ENCODE data around the gene SIAH2. TPM values are rescaled to one million over a fixed set of nuclear protein-coding genes. Genes with fewer than 3 reads are reported as not detected.

SIAH2 gene
- polyA plus RNA-seq, 3 donors, result 24.6 to 43.5 (median 28.2) TPM

- Histone ChIP-seq H3K27ac (ENCODE audit: low read depth in 1 of 2, low read length in 2 of 2) (no peak overlapping the region), H4K20me1 (ENCODE audit: insufficient read depth, low read length) (no peaks in the 10 kb centered on the region), H2AFZ (ENCODE audit: insufficient read depth, low read depth, low read length, poor library complexity, severe bottlenecking) (no peak overlapping the region), H3K27me3 (ENCODE audit: control insufficient read depth in 2 of 2, insufficient read depth in 2 of 2, low read length in 2 of 2) (no peaks in the 10 kb centered on the region), H3K9ac (ENCODE audit: insufficient read depth, low read length, poor library complexity, severe bottlenecking) (no peak overlapping the region), H3K36me3 (replicated peaks in 1 of 2; ENCODE audit: control insufficient read depth in 1 of 2, insufficient read depth in 2 of 2, low read length in 2 of 2) (no peaks in the 10 kb centered on the region), H3K79me2 (ENCODE audit: insufficient read depth, low read length) (peaks cover 25% of the 10 kb centered on the region), H3K4me2 (replicated peaks; ENCODE audit: extremely low read depth, low read length, poor library complexity, severe bottlenecking) (peak overlapping the region; percentile 79), H3K4me1 (ENCODE audit: control insufficient read depth in 1 of 2, insufficient read depth in 2 of 2, low read length in 2 of 2) (peaks cover 29 to 30% of the 10 kb centered on the region in 2 donors), H3K4me3 (replicated peaks in 1 of 3; ENCODE audit: low read depth in 2 of 3, low read length in 3 of 3) (no peak overlapping the region), H3K9me3 (replicated peaks in 1 of 2; ENCODE audit: control insufficient read depth in 1 of 2, insufficient read depth in 1 of 2, low read length in 2 of 2) (no peaks in the 10 kb centered on the region)
- Mint-ChIP-seq H3K36me3 (no peaks in the 10 kb centered on the region), H3K4me3 (no peak overlapping the region), H3K4me1 (peaks cover 28% of the 10 kb centered on the region), H3K9me3 (no peaks in the 10 kb centered on the region), H3K27me3 (ENCODE audit: low read depth in 3 of 3) (peaks cover 0 to 4% (median 3%) of the 10 kb centered on the region in 3 donors), H3K27ac (no peak overlapping the region)
- no peak for DNase-seq
- no CpG with 5 or more reads among the region's 2 CpGs for WGBS (ENCODE audit: insufficient coverage)
- intact Hi-C loops (cut with micrococcal nuclease), result loop anchor here (5.0 to 10.0 kb wide), 4 partner anchors 160 to 360 kb away; partner anchors contain the start of genes EIF2A (in 2 of the 2), SELENOT (in 2 of the 2), SERP1 (in 2 of the 2) and TSC22D2 (in 1 of the 2)
- TF ChIP-seq CTCF (IDR thresholded peaks at IDR 0.05), result no peak
These were observed 2.0 kb upstream of the SIAH2 start for GRCh38 chr3:150764967-150765366.

GRCh38 chr3:150764566-150764965 is 1.6 kb upstream of the SIAH2 start:
- H3K27me3 ChIP-seq (ENCODE audit: control insufficient read depth in 2 of 2, insufficient read depth in 2 of 2, low read length in 2 of 2), result no peaks in the 10 kb centered on the region
- peaks cover 0 to 4% (median 3%) of the 10 kb centered on the region in 3 donors for H3K27me3 Mint-ChIP-seq (ENCODE audit: low read depth in 3 of 3)
- H3K9me3 Mint-ChIP-seq, result no peaks in the 10 kb centered on the region
- H3K4me3 Mint-ChIP-seq, result peak overlapping the region in 1 of 2 donors; percentile 97
- H3K4me2 ChIP-seq (replicated peaks; ENCODE audit: extremely low read depth, low read length, poor library complexity, severe bottlenecking), result peak overlapping the region; percentile 79
- intact Hi-C loops (cut with micrococcal nuclease), result loop anchor here (5.0 to 10.0 kb wide), 4 partner anchors 160 to 360 kb away; partner anchors contain the start of genes EIF2A (in 2 of the 2), SELENOT (in 2 of the 2), SERP1 (in 2 of the 2) and TSC22D2 (in 1 of the 2)
- no peaks in the 10 kb centered on the region for H4K20me1 ChIP-seq (ENCODE audit: insufficient read depth, low read length)
- peaks cover 29% of the 10 kb centered on the region for H3K79me2 ChIP-seq (ENCODE audit: insufficient read depth, low read length)
- H3K27ac Mint-ChIP-seq, result peak overlapping the region in 1 of 7 donors; percentile 100
- no peak overlapping the region for H3K9ac ChIP-seq (ENCODE audit: insufficient read depth, low read length, poor library complexity, severe bottlenecking)
- no peak for TF ChIP-seq CTCF (IDR thresholded peaks at IDR 0.05)
- no peak for DNase-seq
- WGBS (ENCODE audit: insufficient coverage), result 50% methylated on average over 3 of the region's 5 CpGs
- H3K4me1 Mint-ChIP-seq, result peaks cover 32% of the 10 kb centered on the region
- H3K4me3 ChIP-seq (replicated peaks in 1 of 3; ENCODE audit: low read depth in 2 of 3, low read length in 3 of 3), result peak overlapping the region in 1 of 3 experiments; percentile 86
- no peaks in the 10 kb centered on the region for H3K9me3 ChIP-seq (replicated peaks in 1 of 2; ENCODE audit: control insufficient read depth in 1 of 2, insufficient read depth in 1 of 2, low read length in 2 of 2)
- H3K4me1 ChIP-seq (ENCODE audit: control insufficient read depth in 1 of 2, insufficient read depth in 2 of 2, low read length in 2 of 2), result peaks cover 33 to 34% of the 10 kb centered on the region in 2 donors
- H3K36me3 ChIP-seq (replicated peaks in 1 of 2; ENCODE audit: control insufficient read depth in 1 of 2, insufficient read depth in 2 of 2, low read length in 2 of 2), result no peaks in the 10 kb centered on the region
- no peak overlapping the region for H2AFZ ChIP-seq (ENCODE audit: insufficient read depth, low read depth, low read length, poor library complexity, severe bottlenecking)
- peaks cover 0 to under 1% of the 10 kb centered on the region in 2 donors for H3K36me3 Mint-ChIP-seq
- no peak overlapping the region for H3K27ac ChIP-seq (ENCODE audit: low read depth in 1 of 2, low read length in 2 of 2)

Data from CD14-positive monocyte (primary cell).